ENCODE data around the gene A3GALT2.
"Not testable (repeated sequence)": the region's sequence is repeated elsewhere in the genome, so short reads cannot be mapped to it uniquely, and the experiment has no call there.

GRCh38 chr1:33290615-33291014 lies 30.3 kb downstream of the A3GALT2 start:
- not testable (repeated sequence) for TF ChIP-seq YY1 (IDR thresholded peaks at IDR 0.05; ENCODE audit: insufficient read depth, insufficient read length); ZNF274 (IDR thresholded peaks at IDR 0.05; ENCODE audit: low read depth, low read length); SUZ12 (IDR thresholded peaks at IDR 0.05; ENCODE audit: extremely low read depth, insufficient read depth, insufficient read length)

Measured in NT2/D1 (cell line).